ENCODE data around the gene TCEAL1. TPM values are rescaled to one million over a fixed set of nuclear protein-coding genes. Genes with fewer than 3 reads are reported as not detected.

TCEAL1 gene
- total RNA-seq, 1 donor = 11.3 TPM

DNA sequence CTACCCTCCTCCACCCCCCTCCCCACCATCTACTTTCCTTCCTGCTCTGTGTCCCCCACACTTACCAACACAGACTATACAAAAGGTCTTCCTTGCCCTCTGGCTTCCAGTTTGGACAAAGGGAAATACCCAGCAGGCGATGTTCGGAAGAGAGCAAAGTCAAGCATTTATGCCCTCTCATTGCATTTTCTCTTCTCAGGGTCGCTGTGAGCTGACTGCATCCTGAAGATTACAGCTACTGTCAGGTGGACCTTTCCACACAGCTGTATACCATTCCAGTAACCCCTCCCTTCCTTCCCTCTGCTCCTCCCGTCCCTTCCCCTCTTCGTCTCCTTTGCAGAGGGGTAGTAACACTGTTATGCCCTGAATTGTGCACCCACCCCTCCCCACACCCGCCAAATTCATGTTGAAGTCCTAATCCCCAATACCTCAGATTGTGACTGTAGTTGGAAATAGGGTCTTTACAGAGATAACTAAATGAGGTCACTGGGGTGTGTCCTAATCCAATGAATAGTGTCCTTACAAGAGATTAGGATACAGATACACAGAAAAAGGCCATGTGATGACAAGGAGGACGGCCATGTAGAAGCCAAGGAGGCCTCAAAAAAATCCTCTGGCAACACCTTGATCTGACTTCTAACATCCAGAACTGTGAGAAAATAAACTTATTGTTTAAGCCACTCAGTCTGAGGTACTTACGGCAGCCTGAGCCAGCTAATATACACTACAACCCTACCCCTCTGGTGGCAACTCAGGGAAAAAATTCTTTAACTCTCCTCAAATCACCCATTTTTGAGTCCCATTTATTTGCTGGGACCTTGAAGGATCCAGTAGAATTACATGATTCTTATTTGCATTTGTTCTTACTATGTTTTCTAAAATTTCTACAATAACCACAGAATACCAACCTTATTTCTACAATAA, 46.0 kb downstream of the TCEAL1 start:
- DNase-seq (ENCODE audit: low read depth in 2 of 3, low spot score in 2 of 3) = no peak

- DNase-seq (ENCODE audit: low read depth in 2 of 3, low spot score in 2 of 3) = no peak
Measured at GRCh38 chrX:103678199-103678993, 49.6 kb downstream of the TCEAL1 start.

Other genes with a start within 250 kb of the TCEAL1 start
- gene RAB40A, start 109.5 kb upstream of the TCEAL1 start, total RNA-seq = 0.27 TPM
- gene TCEAL4, start 43.5 kb upstream of the TCEAL1 start, total RNA-seq = 6.5 TPM
- 1.9 TPM for gene TCEAL3, start 21.0 kb upstream of the TCEAL1 start, total RNA-seq
- 96.7 TPM for gene MORF4L2, start 57.7 kb downstream of the TCEAL1 start, total RNA-seq
- not detected for gene TMEM31, start 81.9 kb downstream of the TCEAL1 start, total RNA-seq
- gene PLP1, start 147.9 kb downstream of the TCEAL1 start, total RNA-seq = not detected
- 1.9 TPM for gene RAB9B, start 203.3 kb downstream of the TCEAL1 start, total RNA-seq

Measured in hematopoietic multipotent progenitor cell (in vitro differentiated cells).